Calu3 (cell line): ENCODE measurements around the gene SPNS1. TPM values are rescaled to one million over a fixed set of nuclear protein-coding genes. Genes with fewer than 3 reads are reported as not detected.
"Not testable (repeated sequence)": the region's sequence is repeated elsewhere in the genome, so short reads cannot be mapped to it uniquely, and the experiment has no call there.

Experiments used
- Bru-seq: library from RNA; stranded (reverse); fragments of 400-500 nt; gene quantifications from one replicate; lab custom pipeline; 2021; lab: Mats Ljungman, UMichigan
- BruChase-seq, 2 experiments: library from RNA; stranded (reverse); fragments of 400-500 nt; gene quantifications; one replicate each; lab custom pipeline; 2021; lab: Mats Ljungman, UMichigan
- BruUV-seq: library from RNA; stranded (reverse); fragments of 400-500 nt; replicated peaks from 2 replicates; lab custom pipeline; 2021; lab: Mats Ljungman, UMichigan
- CTCF ChIA-PET: fragments of 300-600 bp; sonication (Branson Sonifier 250); formaldehyde crosslinking; loops from one replicate; lab custom pipeline; 2022; ENCODE audit warnings: antibody characterized with exemption; lab: Charles Lee
- DNase-seq: peaks from one replicate; pipeline ENCODE4 v3.0.0; 2022
- H3K27ac Mint-ChIP-seq: one replicate; pipeline ENCODE4 v1.8.0; 2022; ENCODE audit warnings: mixed read lengths; ENCODE audit not compliant: unreplicated experiment
- H3K27me3 Mint-ChIP-seq: one replicate; pipeline ENCODE4 v1.8.0; 2022; ENCODE audit warnings: mixed read lengths; ENCODE audit not compliant: unreplicated experiment
- H3K36me3 Mint-ChIP-seq: one replicate; pipeline ENCODE4 v1.8.0; 2022; ENCODE audit warnings: mild to moderate bottlenecking, moderate library complexity, mixed read lengths; ENCODE audit not compliant: insufficient read depth, unreplicated experiment
- H3K4me1 Mint-ChIP-seq: one replicate; pipeline ENCODE4 v1.8.0; 2022; ENCODE audit warnings: mild to moderate bottlenecking, low read depth, mixed read lengths; ENCODE audit not compliant: unreplicated experiment
- H3K4me3 Mint-ChIP-seq: one replicate; pipeline ENCODE4 v1.8.0; 2022; ENCODE audit warnings: mild to moderate bottlenecking, low read depth, moderate library complexity, mixed read lengths; ENCODE audit not compliant: unreplicated experiment
- H3K9me3 Mint-ChIP-seq: one replicate; pipeline ENCODE4 v1.8.0; 2022; ENCODE audit warnings: low read depth, mixed read lengths; ENCODE audit not compliant: unreplicated experiment
- CTCF ChIP-seq: fragments of 200-600 bp; IDR thresholded peaks from one replicate; pipeline ENCODE4 v1.8.0; 2022; ENCODE audit warnings: antibody characterized with exemption; ENCODE audit not compliant: unreplicated experiment
- intact Hi-C: fragments of 100-400 bp; cut with micrococcal nuclease; formaldehyde crosslinking; loops from one replicate; pipeline ENCODE4 v1.10.0; 2022; ENCODE audit not compliant: unreplicated experiment
- long read RNA-seq: library from polyadenylated mRNA; stranded (forward); transcript quantifications from one replicate; pipeline ENCODE4 v2.0.0, GENCODE V29; 2022
- total RNA-seq: library from RNA; stranded (reverse); gene quantifications from 2 replicates; pipeline ENCODE4 v1.2.3, GENCODE V29; 2022

SPNS1 gene
- total RNA-seq (44.8 and 50.0 TPM in 2 replicates), Bru-seq, nascent RNA (percentile 63 among the genes with signal in this experiment), BruChase-seq, experiment 1, labeled RNA remaining after a 6-hour chase (percentile 94 among the genes with signal in this experiment), BruChase-seq, experiment 2, labeled RNA remaining after a 2-hour chase (percentile 90 among the genes with signal in this experiment)
- long read RNA-seq, transcript SPNS1-207 (13 exons, 1,979 nt), result minor isoform, 7 of 164 reads
- long read RNA-seq, transcript SPNS1-202 (13 exons, 2,102 nt), result minor isoform, 8 of 164 reads
- long read RNA-seq, transcript SPNS1-201 (12 exons, 2,208 nt), result major isoform, 92 of 164 reads
- long read RNA-seq, partial matches to known transcripts, result 27 of 164 reads
- long read RNA-seq, other reads (novel, unspliced or antisense), result 27 of 164 reads

GRCh38 chr16:28974437-28975157 is at the start of gene SPNS1:
Gene SPNS1, plus strand, starts transcription at chr16:28974778. Its CDS starts 374 bp downstream, at chr16:28975152.
- intact Hi-C loops, result no loop called here
- H3K4me3 Mint-ChIP-seq, result peak within 1 kb of the TSS; percentile 99
- H3K4me1 Mint-ChIP-seq, result peaks cover 24% of the 10 kb centered on the region

GRCh38 chr16:28925386-28926228 is 49.0 kb upstream of the SPNS1 start:
- Mint-ChIP-seq H3K4me1 (peaks cover 15% of the 10 kb centered on the region), H3K27me3 (no peaks in the 10 kb centered on the region), H3K36me3 (peaks cover 35% of the 10 kb centered on the region), H3K27ac (peak overlapping the region; percentile 87), H3K9me3 (no peaks in the 10 kb centered on the region), H3K4me3 (peak overlapping the region; percentile 90)
- TSS peak; percentile 90 for BruUV-seq
- intact Hi-C loops, result no loop called here
- peak; percentile 73 for DNase-seq
- no peak for TF ChIP-seq CTCF
- CTCF ChIA-PET, result interaction anchor here (0.6 to 1.1 kb wide), 2 partner anchors 52 to 54 kb away, joined by 4 read pairs; no protein-coding TSS in a partner anchor

More at GRCh38 chr16:28974437-28975157, at the start of gene SPNS1:
- no TSS peak for BruUV-seq
- DNase-seq, result peak; percentile 99
- H3K27me3 Mint-ChIP-seq, result no peaks in the 10 kb centered on the region
- H3K27ac Mint-ChIP-seq, result peak within 1 kb of the TSS; percentile 99
- no peak for TF ChIP-seq CTCF
- CTCF ChIA-PET, result interaction anchor here (0.8 kb wide), 1 partner anchor 845 kb away, joined by 8 read pairs; no protein-coding TSS in a partner anchor
- peaks cover 31% of the 10 kb centered on the region for H3K36me3 Mint-ChIP-seq
- H3K9me3 Mint-ChIP-seq, result no peaks in the 10 kb centered on the region

- H3K27me3 Mint-ChIP-seq, DNase-seq, H3K9me3 Mint-ChIP-seq, BruUV-seq, intact Hi-C loops: not testable (repeated sequence)
- H3K4me1 Mint-ChIP-seq, result peaks cover 15% of the 10 kb centered on the region
- peaks cover 35% of the 10 kb centered on the region for H3K36me3 Mint-ChIP-seq
- H3K4me3 Mint-ChIP-seq, result peak overlapping the region; percentile 90
- CTCF ChIA-PET, result interaction anchor here (0.6 kb wide), 1 partner anchor 53 kb away, joined by 4 read pairs; no protein-coding TSS in a partner anchor
- H3K27ac Mint-ChIP-seq, result peak overlapping the region; percentile 87
Observed at GRCh38 chr16:28926284-28926683, 48.3 kb upstream of the SPNS1 start.

GRCh38 chr16:28927815-28928214 is 46.8 kb upstream of the SPNS1 start:
- H3K27ac Mint-ChIP-seq, result no peak overlapping the region
- intact Hi-C loops, result no loop called here
- CTCF ChIA-PET, result interaction anchor here (1.1 kb wide), 1 partner anchor 20 kb away, joined by 3 read pairs; no protein-coding TSS in a partner anchor
- H3K4me3 Mint-ChIP-seq, result no peak overlapping the region
- no peak for DNase-seq
- H3K4me1 Mint-ChIP-seq, result peaks cover 15% of the 10 kb centered on the region
- TF ChIP-seq CTCF, result no peak
- H3K27me3 Mint-ChIP-seq, result peaks cover 7% of the 10 kb centered on the region
- BruUV-seq, result no TSS peak
- H3K36me3 Mint-ChIP-seq, result peaks cover 30% of the 10 kb centered on the region
- no peaks in the 10 kb centered on the region for H3K9me3 Mint-ChIP-seq
